ENCODE data around the gene KMT2B.

The KMT2B gene

DNA sequence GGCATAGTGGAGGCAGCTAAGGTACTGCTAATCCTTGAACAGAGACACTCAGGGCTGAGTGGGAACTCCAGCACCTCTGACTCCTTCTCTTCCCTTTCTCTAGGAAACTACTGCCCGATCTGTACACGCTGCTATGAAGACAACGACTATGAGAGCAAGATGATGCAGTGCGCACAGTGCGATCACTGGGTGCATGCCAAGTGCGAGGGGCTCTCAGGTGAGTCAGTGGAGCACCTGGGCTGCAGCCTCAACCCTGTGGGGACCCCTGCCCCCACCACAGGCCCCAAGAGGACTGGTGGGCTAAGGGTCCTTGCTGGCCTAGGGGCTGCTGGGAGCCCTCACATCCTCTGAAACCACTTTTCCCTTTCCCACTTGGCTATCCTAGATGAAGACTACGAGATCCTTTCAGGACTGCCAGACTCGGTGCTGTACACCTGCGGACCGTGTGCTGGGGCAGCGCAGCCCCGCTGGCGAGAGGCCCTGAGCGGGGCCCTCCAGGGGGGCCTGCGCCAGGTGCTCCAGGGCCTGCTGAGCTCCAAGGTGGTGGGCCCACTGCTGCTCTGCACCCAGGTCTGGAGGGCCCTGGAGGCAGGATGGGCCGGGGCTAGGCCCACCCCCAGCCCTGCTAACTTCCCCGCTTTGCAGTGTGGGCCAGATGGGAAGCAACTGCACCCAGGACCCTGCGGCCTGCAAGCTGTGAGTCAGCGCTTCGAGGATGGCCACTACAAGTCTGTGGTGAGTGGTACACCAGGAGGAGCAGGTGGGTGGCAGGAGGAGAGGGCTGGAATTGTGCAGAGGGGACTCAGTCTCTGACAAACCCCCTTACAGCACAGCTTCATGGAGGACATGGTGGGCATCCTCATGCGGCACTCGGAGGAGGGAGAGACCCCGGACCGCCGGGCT lies 9.5 kb downstream of the KMT2B start:
- no peak for DNase-seq (ENCODE audit: low read depth)

DNA sequence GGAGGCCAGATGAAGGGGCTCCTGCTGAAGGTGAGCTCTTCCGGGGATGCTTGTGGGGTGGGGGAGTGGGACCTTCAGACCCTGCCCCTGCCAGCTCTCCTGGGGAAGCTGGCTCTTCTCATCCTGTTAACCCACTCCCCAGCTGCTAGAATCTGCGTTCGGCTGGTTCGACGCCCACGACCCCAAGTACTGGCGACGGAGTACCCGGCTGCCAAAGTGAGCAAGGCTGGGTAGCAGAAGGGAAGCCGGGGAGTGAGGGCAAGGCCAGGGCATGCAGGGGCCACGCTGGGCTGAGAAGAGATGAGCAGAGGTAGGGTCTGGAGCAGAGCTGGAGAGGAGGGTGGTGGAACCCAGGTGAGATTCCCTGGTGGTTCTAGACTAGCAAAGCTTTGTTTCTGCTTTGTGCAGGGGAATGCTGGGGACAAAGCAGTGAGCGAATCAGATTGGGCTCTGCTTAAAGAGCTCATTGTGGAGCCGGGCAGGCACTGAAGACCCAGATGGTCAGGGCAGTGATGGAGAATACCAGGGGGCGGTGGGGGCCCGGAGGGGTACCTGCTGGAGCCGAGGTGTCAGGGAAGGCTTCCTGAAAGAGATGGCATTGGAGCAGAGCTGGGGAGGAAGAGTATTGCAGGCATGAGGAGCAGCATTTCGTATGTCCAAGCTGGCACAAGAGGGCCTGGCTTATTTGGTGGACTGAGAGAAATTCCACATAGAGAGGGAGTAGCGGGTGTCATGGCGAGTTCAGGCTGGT lies 10.3 kb downstream of the KMT2B start:
- DNase-seq (ENCODE audit: low read depth) = no peak

DNA sequence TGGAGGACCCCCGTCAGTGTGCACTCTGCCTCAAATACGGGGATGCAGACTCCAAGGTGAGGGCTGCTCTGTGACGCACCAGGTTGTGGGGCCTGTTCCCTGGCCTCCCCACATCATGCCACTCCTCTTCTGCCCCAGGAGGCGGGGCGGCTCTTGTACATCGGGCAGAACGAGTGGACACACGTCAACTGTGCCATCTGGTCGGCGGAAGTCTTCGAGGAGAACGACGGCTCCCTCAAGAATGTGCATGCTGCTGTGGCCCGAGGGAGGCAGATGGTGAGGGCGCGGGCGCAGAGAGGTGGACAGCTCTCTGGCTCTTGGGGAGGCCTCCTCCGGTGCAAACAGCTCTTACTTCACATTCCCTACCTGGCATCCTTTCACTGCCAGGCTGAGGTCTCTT lies 11.2 kb downstream of the KMT2B start:
- no peak for DNase-seq (ENCODE audit: low read depth)

DNA sequence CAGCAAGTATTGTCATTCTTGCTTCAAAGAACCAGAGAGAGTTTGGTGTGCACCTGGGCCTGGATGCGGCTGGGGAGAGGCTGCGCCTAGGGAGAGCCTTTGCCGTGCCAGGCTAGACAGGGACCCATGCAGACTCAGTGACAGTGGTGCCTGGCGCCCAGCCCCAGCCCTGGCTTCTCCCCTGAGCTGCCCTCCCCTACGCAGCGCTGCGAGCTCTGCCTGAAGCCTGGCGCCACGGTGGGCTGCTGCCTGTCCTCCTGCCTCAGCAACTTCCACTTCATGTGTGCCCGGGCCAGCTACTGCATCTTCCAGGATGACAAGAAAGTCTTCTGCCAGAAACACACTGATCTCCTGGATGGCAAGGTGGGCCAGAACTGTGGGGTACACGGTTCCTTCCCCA lies 12.0 kb downstream of the KMT2B start:
- no peak for DNase-seq (ENCODE audit: low read depth)

DNA sequence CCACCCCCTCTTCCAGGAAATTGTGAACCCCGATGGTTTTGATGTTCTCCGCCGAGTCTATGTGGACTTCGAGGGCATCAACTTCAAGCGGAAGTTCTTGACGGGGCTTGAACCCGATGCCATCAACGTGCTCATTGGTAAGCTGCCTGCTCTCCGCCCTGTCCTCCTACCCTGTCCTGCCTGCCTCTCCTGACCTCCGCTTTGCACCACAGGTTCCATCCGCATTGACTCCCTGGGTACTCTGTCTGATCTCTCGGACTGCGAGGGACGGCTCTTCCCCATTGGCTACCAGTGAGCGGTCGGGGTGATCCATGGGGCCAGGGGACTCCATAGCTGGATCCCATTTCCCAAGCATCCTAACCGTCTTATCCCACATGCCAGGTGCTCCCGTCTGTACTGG lies 12.5 kb downstream of the KMT2B start:
- DNase-seq (ENCODE audit: low read depth) = no peak

DNA sequence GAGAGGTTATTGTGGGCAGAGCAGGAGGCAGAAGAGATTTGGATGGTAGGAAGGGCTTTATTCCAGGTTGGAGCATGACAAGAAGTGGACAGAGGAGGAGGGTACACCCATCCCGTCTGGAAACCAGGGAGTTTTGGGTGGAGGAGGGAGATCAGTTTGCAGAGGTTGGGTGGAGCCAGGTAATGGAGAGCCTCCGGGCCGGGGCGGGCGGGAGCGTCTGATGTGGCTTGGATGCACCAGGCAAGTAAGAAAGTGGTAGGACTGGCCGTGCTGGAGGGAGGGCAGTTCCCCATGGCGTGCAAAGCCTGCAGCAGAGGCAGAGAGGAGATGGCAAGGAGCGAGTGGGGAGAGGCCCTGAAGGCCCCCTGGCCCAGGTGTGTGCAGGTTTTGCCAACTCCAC lies 13.6 kb downstream of the KMT2B start:
- DNase-seq (ENCODE audit: low read depth) = no peak

DNA sequence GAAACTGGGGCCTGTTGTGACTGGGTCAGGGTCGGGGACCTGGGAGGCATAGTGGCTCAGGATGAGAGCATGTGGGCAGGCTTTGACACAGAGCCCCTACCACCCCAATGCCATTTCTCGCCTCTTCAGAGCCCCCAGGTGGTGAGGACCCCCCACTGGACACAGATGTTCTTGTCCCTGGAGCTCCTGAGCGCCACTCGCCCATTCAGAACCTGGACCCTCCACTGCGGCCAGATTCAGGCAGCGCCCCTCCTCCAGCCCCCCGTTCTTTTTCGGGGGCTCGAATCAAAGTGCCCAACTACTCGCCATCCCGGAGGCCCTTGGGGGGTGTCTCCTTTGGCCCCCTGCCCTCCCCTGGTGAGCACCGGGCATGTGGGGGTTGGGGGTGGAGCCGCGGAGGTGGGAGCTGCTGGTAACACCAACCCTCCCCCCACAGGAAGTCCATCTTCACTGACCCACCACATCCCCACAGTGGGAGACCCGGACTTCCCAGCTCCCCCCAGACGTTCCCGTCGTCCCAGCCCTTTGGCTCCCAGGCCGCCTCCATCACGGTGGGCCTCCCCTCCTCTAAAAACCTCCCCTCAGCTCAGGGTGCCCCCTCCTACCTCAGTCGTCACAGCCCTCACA lies 14.1 kb downstream of the KMT2B start:
- no peak for DNase-seq (ENCODE audit: low read depth)

DNA sequence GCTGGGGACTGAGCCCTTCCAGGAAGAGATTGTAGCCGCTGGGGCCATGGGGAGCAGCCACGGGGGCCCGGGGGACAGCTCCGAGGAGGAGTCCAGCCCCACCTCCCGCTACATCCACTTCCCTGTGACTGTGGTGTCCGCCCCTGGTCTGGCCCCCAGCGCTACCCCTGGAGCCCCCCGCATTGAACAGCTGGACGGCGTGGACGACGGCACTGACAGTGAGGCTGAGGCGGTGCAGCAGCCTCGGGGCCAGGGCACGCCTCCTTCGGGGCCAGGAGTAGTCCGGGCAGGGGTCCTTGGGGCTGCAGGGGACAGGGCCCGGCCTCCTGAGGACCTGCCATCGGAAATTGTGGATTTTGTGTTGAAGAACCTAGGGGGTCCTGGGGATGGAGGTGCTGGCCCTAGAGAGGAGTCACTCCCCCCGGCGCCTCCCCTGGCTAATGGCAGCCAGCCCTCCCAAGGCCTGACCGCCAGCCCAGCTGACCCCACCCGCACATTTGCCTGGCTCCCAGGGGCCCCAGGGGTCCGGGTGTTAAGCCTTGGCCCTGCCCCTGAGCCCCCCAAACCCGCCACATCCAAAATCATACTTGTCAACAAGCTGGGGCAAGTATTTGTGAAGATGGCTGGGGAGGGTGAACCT lies 14.9 kb downstream of the KMT2B start:
- no peak for DNase-seq (ENCODE audit: low read depth)

DNA sequence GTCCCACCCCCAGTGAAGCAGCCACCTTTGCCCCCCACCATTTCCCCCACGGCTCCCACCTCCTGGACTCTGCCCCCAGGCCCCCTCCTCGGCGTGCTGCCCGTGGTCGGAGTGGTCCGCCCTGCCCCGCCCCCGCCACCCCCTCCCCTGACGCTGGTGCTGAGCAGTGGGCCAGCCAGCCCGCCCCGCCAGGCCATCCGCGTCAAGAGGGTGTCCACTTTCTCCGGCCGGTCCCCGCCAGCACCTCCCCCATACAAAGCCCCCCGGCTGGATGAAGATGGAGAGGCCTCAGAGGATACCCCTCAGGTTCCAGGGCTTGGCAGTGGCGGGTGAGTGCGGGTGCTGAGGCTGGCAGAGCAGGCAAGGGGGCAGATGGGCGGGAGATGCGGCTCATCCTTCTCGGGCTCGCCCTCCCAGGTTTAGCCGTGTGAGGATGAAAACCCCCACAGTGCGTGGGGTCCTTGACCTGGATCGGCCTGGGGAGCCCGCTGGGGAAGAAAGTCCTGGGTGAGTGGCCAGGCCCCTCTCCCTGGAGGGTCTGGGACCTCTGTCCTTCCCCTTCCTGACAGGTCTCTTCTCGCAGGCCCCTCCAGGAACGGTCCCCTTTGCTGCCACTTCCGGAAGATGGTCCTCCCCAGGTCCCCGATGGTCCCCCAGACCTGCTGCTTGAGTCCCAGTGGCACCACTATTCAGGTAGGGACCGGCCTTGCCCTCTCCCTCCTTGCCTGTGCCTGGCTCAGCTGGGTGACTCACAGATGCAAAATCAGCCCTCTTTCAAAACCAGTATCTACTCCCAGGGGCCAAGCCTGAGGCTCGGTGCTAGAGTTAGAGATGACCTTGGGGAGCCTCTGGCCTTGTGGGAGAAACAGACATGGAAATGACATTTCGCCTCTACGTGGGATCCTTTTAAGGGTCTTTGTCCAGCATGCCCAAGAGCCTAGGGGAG lies 15.7 kb downstream of the KMT2B start:
- DNase-seq (ENCODE audit: low read depth) = no peak

DNA sequence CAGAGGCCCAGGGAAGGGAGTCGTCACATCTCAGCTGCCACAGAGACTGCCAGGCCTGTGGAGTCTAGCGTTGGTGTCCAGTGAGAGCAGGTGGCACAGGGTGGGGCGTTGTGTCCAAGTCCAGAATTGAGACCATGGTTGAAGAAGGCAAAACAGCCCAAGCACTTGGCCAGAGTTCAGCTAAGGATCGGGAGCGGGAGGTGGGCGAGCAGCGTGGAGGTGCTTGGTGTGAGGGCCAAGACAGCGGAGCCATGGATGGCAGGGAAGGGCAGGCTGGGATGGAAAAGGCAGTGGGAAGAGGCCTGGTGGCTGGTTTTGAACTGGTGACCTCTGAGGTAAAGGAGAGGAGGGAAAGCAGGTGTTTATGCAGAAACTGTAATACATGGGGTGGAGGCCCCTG lies 16.5 kb downstream of the KMT2B start:
- no peak for DNase-seq (ENCODE audit: low read depth)

DNA sequence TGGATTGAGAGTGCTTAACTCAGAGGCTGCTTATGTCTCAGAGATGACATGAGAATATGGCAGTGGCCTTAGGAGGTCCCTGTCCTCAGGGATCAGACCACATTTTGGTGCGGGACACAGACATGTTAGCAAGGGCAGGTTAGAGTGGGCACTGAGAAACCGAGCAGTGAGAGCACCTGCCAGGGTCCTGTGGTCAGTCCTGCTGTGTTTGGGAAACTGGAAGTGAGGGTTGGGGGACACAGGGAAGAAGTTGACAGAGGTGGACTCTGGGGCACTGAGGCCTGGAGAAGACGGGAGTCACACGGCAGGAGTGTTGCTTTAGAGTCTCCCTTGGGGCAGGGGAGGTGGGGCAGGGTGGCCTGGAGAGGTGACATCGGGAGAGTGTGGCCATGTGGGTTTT lies 17.1 kb downstream of the KMT2B start:
- DNase-seq (ENCODE audit: low read depth) = no peak

DNA sequence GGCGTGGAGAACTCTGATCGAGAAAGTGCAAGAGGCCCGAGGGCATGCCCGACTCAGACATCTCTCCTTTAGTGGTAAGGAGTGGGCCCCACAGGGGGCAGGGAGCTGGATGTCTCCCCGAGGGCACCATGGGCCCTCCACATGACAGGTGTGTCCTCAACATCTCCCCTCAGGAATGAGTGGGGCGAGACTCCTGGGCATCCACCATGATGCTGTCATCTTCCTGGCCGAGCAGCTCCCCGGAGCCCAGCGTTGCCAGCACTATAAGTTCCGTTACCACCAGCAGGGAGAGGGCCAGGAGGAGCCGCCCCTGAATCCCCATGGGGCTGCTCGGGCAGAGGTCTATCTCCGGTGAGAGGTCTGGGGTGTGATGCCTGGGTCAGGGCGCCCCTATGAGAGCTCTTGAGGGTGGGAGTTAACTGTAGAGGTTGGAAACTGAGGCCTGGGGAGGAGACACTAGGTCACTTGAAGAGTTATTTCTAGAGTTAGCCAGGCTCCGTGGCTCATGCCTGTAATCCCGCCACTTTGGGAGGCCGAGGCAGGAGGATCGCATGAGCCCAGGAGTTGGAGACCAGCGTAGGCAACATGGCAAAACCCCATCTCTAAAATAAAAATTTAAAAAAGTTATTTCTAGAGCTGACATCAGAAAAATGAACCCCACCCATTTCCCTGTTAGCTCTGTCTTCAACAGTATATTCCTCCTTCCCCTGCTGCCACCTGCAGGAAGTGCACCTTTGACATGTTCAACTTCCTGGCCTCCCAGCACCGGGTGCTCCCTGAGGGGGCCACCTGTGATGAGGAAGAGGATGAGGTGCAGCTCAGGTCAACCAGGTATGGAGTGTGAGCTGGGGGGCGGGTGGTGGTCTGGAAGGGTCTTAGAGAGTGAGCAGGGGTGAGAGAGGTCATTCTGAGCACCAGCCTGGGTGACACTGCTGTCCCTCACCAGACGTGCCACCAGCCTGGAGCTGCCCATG lies 19.4 kb downstream of the KMT2B start:
- DNase-seq (ENCODE audit: low read depth) = no peak

DNA sequence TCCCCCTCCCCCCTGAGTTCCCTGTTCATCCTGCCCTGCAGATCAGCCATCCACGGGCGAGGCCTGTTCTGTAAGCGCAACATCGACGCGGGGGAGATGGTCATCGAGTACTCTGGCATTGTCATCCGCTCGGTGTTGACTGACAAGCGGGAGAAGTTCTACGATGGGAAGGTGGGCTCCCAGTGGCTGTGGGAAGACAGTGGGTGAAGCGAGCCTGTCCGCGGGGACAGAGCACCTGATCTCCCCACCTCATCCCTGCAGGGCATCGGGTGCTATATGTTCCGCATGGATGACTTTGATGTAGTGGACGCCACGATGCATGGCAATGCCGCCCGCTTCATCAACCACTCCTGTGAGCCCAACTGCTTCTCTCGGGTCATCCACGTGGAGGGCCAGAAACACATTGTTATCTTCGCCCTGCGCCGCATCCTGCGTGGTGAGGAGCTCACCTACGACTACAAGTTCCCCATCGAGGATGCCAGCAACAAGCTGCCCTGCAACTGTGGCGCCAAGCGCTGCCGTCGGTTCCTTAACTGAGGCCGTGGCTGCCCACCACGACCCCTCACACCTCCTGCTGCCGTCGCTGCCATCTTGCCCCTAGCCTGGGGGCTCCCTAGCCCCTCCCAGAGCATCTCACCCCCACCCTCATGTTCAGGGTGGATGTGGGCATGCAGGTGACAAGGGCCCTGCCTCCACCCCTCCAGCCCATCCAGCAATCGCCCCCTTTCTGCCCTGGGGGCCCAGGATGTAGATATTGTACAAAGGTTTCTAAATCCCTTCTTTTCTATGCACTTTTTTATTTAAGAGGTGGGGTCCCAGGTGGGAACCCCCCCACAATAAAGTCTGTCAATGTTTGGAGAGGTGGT lies 20.5 kb downstream of the KMT2B start:
- no peak for DNase-seq (ENCODE audit: low read depth)

DNA sequence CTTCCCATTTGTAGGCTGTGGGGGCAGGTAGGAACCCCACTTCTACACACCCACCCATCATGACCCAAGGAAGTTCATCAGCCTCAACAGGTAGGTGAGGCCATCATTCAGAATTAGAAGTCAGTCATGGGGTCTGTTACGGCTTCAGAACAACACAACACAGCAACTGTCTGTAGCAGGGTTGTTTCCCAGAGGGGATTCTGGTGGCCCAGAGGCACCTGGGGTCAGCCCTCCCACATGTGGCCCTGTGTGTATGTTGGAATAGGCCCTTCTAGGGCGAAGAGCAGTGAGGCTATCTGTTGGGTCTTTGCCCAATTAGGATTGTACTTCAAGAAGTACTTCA lies 21.1 kb downstream of the KMT2B start:
- no peak for DNase-seq (ENCODE audit: low read depth)

DNA sequence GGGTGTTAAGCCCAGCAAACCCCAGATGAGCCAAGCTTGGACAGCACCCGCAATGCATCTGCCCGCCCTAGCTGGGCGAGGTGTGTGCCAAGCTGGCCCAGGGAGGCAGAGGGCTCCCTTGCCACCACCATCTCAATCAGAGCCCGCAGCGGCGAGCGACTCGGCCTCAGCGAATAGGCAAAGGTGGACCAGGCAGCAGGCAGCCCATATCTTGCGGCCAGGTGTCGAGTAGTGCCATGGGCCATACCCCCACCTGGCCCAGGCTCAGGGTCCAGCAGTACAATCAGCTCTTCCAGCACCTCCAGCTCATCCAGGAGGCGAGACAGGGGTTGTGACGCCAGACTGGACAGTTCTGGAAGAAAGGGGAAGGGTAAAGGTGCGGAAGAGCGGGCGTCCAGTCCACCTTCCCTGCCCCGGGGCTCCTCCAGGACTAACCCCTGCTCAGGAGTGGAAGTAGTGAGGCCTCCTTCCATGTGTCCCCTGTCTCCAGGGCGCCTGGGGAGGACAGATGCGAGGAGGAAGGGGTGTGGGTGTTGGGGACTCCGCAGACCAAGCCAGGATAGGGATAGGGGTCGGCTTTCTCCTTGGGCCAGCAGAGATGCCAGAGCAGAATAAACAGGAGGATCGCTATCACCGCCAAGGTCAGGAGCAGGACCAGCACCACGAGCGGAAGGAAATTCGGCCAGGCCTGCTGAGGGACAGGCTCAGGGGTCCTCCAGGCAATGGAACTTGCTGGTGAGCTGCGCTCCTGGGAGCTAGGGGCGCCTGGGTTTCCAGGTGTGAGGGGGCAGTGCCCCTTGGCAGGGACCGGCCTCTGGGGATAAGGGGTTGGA lies 21.7 kb downstream of the KMT2B start:
- DNase-seq (ENCODE audit: low read depth) = no peak

DNA sequence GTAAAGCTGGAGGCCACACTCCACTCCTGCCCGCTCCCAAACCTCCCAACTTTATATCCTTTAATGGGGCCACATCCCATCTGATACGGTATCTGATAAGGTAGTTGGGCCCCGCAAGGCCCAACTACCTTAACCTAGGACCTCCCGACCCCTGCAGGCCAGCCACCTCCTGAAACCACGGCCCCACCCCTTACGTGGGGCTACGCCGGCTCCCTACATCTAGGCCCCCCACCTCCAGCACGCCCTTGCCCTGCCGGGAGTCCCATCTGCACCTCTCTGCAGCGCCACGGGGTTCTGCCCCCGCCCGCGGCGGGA lies 22.3 kb downstream of the KMT2B start:
- no peak for DNase-seq (ENCODE audit: low read depth)

DNA sequence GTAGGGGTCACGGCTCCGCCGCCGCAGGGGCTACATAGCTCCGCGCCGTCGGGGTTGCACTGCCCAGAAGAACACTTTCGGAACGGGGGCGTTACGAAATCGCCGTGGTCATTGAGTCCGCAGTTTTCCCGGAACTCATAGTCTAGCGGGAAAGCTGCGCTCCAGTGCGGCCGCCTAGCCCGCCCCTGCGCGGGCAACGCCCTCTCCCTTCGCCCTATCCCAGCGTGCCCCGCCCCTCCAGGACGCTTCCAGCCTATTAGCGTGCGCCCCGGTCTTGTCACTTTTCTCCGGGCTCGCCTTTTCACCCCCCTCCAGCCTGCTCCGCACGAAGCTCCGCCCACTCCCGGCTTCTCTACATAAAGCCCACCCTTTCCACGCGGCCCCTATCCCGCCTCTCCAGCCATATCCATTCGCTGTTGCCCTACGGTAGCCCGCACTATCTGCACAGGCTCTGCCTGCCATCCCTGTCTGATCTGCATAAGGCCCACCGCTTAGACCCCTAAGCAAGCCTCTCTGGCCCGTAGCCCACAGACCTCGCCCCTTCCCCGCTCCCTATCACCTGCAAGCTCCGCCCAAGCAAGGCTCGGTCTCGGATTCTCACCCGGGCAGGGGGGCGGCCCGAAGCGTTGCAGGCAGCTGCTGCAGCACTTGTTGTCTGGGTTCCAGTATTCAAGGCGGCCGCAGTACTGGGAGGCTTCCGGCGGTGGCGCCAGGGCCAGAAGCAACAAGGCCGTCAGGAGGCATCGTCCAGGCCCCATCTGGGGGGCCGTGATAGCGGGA lies 22.8 kb downstream of the KMT2B start:
- peak; percentile 78 for DNase-seq (ENCODE audit: low read depth)

DNA sequence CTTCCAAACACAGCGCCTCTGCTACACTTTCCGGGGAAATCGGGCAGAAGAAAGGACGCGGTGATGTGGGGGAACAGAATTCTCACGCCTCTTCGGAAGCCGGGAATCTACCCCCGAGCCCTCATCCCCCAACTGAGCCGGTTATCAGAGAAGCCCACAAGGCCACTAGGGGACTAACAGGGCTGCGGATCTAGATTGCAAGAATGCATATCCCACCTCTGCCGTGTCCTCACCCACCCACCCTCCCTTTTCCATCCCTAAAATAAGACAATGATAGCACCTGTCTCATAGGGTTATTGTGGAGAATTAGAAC lies 23.4 kb downstream of the KMT2B start:
- no peak for DNase-seq (ENCODE audit: low read depth)
